Coronary artery (tissue), 2 donors: ENCODE measurements around the gene GRB2.
"Not testable (repeated sequence)": the region's sequence is repeated elsewhere in the genome, so short reads cannot be mapped to it uniquely, and the experiment has no call there.

Source experiments
- DNase-seq: peaks from one replicate; pipeline ENCODE4 v3.0.0-alpha.2; 2017; ENCODE audit warnings: low spot score
- H3K27ac ChIP-seq, 2 donors: fragments of 200-600 bp; sonication (generic); one replicate each; pipeline ENCODE4 v1.5.1; 2016 to 2019
- H3K4me3 ChIP-seq: fragments of 200-600 bp; sonication (generic); 2 replicates; pipeline ENCODE4 v1.5.1; 2016; ENCODE audit warnings: mild to moderate bottlenecking, moderate library complexity
- TF ChIP-seq, protein P1 (sequence below): fragments of 200-600 bp; sonication (generic); IDR thresholded peaks from one replicate; pipeline ENCODE4 v1.5.1; 2019; ENCODE audit warnings: antibody characterized with exemption

The GRB2 gene

GRCh38 chr17:75371339-75371738, 34.1 kb downstream of the GRB2 start:
- Histone ChIP-seq H3K4me3 (no peak overlapping the region), H3K27ac (peak overlapping the region; percentile 57 to 76)
- TF ChIP-seq, protein P1, sequence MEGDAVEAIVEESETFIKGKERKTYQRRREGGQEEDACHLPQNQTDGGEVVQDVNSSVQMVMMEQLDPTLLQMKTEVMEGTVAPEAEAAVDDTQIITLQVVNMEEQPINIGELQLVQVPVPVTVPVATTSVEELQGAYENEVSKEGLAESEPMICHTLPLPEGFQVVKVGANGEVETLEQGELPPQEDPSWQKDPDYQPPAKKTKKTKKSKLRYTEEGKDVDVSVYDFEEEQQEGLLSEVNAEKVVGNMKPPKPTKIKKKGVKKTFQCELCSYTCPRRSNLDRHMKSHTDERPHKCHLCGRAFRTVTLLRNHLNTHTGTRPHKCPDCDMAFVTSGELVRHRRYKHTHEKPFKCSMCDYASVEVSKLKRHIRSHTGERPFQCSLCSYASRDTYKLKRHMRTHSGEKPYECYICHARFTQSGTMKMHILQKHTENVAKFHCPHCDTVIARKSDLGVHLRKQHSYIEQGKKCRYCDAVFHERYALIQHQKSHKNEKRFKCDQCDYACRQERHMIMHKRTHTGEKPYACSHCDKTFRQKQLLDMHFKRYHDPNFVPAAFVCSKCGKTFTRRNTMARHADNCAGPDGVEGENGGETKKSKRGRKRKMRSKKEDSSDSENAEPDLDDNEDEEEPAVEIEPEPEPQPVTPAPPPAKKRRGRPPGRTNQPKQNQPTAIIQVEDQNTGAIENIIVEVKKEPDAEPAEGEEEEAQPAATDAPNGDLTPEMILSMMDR: no peak
- no peak for DNase-seq

DNA sequence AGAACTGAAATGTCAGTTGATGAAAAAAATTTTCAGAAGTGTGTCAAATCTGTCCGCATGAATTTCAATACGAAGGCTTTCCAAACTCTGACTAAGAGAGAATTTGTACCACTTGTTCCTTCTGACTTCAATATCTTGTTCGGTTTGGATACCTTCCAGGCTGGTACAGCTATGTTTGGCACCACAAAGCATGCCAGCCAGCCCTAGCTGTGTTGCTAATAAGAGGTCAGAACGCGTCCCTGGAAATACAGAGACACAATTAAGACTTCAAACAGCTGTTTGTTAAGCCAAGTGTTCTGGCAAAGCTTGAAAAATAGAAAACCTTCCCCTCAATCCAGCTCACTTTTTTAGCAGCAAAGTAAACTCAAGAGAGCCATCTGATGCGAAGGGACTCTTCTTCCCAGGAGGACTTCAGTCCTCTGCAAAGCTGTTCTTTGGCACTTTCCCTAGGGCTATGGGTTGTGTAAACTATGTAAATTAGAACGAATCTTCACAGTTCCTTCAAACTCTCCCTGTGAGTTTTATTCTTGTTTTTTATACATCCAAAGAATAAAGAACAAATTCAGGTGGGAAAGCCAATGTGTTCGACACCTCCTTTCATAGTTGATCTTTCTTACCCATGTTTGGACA, 35.1 kb downstream of the GRB2 start:
- no peak for DNase-seq
- Histone ChIP-seq H3K27ac (peak overlapping the region; percentile 76 to 84), H3K4me3 (peak overlapping the region; percentile 29)
- TF ChIP-seq, protein P1: no peak

DNA sequence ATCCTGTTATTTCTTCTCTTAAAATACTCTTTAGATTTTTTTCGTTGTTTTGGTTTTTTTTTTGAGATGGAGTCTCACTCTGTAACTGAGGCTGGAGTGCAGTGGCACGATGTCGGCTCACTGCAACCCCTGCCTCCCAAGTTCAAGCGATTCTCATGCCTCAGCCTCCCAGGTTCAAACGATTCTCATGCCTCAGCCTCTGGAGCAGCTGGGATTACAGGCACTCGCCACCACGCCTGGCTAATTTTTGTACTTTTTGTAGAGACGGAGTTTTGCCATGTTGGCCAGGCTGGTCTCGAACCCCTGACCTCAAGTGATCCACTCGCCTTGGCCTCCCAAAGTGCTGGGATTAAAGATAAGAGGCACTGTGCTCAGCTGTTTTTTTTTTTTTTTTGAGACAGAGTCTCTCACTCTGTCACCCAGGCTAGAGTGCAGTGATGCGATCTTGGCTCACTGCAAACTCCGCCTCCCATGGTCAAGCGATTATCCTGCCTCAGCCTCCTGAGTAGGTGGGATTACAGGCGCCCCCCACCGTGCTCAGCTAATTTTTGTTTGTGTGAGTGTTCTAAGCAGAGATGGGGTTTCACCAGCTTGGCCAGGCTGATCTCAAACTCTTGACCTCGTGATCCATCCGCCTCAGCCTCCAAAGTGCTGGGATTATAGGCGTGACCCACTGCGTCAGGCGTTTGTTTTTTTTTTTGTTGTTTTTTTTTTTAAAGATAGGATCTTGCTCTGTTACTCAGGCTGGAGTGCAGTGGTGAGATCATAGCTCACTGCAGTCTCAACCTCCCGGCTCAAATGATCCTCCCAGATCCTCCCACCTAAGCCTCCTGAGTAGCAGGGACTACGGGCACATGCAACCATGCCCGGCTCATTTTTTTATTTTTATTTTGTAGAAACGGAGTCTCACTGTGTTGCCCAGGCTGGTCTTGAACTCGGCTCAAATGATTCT, 37.4 kb downstream of the GRB2 start:
- not testable (repeated sequence) for DNase-seq, H3K4me3 ChIP-seq
- H3K27ac ChIP-seq: peak overlapping the region in 1 of 2 donors; percentile 76

- Histone ChIP-seq H3K4me3 (no peak overlapping the region), H3K27ac (no peak overlapping the region)
- DNase-seq: no peak
- TF ChIP-seq, protein P1: no peak
These were observed 38.2 kb downstream of the GRB2 start for GRCh38 chr17:75367312-75367711.

- TF ChIP-seq, protein P1: no peak
- no peak overlapping the region for H3K4me3 ChIP-seq
- DNase-seq: no peak
- no peak overlapping the region for H3K27ac ChIP-seq
These were observed 39.0 kb downstream of the GRB2 start for GRCh38 chr17:75366432-75366831.

DNA sequence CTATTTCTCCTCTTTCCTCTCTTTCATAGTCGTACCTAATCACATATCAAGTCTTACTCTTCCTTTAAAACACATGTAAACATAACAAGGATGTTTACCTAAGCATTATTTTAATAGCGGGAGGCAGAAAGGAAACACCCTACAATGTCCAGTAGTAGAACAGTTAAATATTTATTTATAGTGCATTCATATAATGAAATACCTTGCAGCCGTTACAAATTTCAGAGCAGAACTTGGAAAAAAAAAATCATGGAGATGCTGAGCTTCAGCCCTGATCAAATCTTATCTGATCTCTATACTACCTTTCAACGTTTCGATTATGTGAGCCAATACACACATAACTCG, 39.6 kb downstream of the GRB2 start:
- H3K27ac ChIP-seq: no peak overlapping the region
- no peak for DNase-seq
- H3K4me3 ChIP-seq: no peak overlapping the region
- TF ChIP-seq, protein P1: no peak

DNA sequence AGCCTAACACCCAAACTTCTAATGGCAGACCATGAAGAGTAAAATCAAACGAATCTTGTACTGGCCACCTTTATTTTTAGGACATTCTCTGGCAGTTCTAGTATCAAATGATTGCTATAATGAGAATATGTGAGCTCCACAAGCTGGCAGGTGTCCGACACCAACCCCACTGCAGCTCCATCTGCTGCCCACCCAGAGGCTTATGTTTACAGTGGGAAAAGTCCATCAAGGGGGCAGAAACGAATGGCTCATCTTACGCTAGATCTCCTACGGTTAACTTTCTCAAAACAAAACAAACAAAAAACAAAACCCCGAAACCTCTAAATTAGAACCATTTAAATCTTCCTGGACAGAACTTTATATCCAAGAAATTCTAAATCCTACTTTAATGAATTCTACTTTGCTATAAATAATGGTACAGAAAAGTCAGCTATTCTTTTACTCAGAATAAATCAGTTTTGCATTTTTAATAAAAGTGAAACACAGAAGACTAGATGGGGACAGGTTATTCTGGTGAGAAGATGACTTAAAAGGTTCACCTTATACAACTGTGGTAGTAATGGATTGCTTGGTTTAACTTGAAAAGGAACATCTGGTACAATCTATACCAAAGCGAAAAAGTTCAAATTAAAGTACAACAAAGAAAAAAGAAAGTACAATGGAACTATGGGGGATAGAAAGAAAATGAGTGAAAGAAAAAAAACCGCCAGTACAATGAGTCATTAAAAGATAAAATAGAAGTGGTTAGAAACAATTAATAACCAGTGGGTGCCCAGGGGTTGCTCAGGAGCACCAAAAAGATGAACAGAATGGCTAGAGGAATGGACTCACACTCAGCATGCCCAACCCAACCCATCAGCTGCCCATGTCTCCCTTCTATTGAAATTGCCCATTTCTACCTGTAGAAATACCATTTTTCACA, 40.2 kb downstream of the GRB2 start:
- H3K4me3 ChIP-seq: no peak overlapping the region
- DNase-seq: no peak
- TF ChIP-seq, protein P1: no peak
- no peak overlapping the region for H3K27ac ChIP-seq
